Stimulated activated CD8-positive, alpha-beta memory T cell treated with anti-CD3 and anti-CD28 coated beads, Interleukin-15, amount 100 ng/mL, for 4 hours (primary cell): ENCODE measurements around the gene FXR2.

Source experiments
- DNase-seq, 2 donors: peaks; one replicate each; pipeline ENCODE4 v3.0.0-alpha.2; 2020; ENCODE audit warnings: low read depth in 2 of 2

Gene FXR2

GRCh38 chr17:7573324-7574080 lies 41.2 kb downstream of the FXR2 start:
- DNase-seq: peak; percentile 86

DNA sequence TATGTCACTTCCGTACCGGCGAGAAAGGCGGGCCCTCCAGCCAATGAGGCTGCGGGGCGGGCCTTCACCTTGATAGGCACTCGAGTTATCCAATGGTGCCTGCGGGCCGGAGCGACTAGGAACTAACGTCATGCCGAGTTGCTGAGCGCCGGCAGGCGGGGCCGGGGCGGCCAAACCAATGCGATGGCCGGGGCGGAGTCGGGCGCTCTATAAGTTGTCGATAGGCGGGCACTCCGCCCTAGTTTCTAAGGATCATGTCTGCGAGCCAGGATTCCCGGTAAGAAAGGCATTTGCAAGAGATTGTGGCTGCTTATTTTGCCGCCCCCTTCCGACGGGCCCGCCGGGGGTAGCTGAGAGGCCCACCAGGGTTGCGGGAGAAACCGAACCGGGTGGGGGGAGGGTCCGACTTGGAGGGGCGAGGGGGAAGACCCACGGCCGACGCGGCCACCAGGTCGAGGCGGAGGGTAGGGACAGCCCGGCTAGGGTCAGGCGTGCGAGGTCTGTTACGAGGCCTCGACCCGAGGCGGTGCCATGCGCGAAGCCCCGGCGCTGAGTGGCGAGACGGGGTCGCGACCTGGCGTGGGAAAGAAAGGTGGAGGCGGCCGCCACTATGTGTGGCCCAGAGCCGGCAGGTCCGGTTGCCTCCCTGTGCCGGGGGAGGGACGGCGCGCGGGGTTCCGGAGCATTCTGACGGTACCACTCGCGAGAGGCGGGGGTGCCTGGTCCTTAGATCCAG lies 41.9 kb downstream of the FXR2 start:
- DNase-seq: peak in 1 of 2 donors; percentile 99

- peak in 1 of 2 donors; percentile 99 for DNase-seq
Observed at GRCh38 chr17:7572338-7572587, 42.4 kb downstream of the FXR2 start.

GRCh38 chr17:7570351-7570750 lies 44.3 kb downstream of the FXR2 start:
- no peak for DNase-seq

- DNase-seq: no peak
Observed at GRCh38 chr17:7569571-7569970, 45.1 kb downstream of the FXR2 start.

- DNase-seq: no peak
Observed at GRCh38 chr17:7563115-7563869, 51.4 kb downstream of the FXR2 start.

DNA sequence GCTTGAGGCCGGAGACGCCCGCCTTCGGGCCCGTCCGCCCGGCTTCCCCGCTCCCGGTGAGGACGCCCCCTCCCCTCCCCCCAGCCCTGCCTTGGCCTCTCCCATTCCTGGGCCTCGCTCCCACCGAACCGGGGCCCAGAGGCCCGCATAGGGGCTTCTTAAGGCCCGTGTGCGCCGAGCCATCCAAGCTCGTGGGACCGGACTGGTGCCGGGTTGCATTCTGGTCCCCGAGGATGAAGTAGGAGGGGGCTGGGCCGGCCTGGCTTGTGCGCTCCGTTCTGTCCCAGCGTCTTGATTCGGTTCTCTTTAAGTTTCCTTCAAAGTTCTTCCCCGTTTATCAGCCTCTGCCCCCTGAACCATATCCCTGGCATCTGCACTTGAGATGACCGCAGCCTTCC lies 52.5 kb downstream of the FXR2 start:
- DNase-seq: no peak

GRCh38 chr17:7561589-7562207 lies 53.0 kb downstream of the FXR2 start, which contains the start of gene SENP3:
TSS of gene SENP3 (plus strand) at chr17:7561919. CDS start at chr17:7563077, 1,158 bp downstream.
- peak; percentile 75 to 86 for DNase-seq

DNA sequence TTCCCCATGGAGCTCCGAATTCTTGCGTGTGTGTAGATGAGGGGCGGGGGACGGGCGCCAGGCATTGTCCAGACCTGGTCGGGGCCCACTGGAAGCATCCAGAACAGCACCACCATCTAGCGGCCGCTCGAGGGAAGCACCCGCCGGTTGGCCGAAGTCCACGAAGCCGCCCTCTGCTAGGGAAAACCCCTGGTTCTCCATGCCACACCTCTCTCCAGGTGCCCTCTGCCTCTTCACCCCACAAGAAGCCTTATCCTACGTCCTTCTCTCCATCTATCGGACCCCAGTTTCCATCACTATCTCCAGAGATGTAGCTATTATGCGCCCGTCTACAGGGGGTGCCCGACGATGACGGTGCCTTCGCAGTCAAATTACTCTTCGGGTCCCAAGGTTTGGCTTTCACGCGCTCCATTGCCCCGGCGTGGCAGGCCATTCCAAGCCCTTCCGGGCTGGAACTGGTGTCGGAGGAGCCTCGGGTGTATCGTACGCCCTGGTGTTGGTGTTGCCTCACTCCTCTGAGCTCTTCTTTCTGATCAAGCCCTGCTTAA lies 53.6 kb downstream of the FXR2 start:
- peak; percentile 65 to 74 for DNase-seq

DNA sequence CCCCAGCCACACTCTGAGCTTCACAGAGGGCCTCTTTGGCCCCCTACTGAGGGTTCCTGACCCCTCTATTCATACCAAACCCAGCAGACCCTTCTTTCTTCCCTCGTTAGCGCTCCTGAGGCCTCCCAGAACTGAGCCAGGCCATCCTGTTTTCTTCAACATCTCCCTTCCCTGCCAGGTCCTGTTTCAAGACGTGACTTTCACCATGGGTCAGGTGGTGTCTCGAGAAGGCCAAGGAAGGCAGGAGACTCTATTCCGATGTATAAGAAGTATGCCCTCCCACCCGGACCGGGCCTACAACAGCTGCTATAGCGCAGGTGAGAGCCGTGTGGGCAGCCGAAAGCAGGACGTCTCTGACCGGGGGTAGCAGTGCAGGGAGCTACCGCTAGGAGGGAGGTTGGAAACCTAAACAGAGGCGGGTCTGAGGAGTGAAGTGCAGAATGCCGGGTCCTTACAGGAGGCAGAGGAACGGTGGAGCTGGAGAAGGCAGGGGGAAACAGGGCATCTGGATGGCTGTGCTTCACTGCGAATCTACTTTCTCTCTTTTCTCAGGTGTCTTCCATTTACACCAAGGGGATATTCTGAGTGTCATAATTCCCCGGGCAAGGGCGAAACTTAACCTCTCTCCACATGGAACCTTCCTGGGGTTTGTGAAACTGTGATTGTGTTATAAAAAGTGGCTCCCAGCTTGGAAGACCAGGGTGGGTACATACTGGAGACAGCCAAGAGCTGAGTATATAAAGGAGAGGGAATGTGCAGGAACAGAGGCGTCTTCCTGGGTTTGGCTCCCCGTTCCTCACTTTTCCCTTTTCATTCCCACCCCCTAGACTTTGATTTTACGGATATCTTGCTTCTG lies 54.3 kb downstream of the FXR2 start:
- no peak for DNase-seq

- DNase-seq: no peak
Observed at GRCh38 chr17:7559320-7560171, 55.2 kb downstream of the FXR2 start.

GRCh38 chr17:7558544-7559319 lies 56.0 kb downstream of the FXR2 start, which contains the start of gene TNFSF13:
TSS of gene TNFSF13 (plus strand) at chr17:7558750. CDS start at chr17:7559040, 290 bp downstream.
- no peak for DNase-seq

DNA sequence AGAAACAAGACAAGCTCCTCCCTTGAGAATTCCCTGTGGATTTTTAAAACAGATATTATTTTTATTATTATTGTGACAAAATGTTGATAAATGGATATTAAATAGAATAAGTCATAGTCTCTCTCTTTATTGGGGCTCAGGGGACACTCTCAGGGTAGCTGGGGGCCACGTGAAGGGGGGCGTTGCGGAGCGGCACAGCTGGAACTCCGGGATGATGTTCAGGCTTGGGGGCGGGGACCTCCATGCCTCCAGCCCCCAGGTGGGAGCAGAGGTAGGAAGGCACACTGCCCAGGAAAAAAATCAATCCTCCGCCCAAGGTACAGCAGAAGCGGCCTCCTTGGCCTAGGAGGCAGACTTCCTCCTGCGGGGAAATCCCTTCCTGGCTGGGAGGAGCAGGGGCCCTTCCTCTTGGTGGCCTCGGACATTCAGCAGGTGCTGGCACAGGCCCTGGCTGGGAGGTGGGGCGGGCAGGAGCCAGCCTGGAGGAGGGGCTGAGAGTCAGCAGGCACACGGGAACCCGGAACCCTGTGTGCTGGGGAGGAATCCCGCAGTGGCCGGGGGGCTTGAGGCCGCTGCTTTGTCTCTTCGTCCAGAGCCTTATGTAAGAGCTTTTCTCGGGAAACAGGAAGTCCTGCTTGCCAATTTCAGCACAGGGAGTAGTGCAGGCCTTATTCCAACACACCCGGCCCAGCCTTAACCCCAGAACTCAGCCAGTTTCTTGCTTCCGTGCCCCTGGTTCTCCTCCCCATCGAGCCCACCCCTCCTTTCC lies 56.7 kb downstream of the FXR2 start:
- DNase-seq: no peak

- no peak for DNase-seq
Observed at GRCh38 chr17:7557147-7557764, 57.4 kb downstream of the FXR2 start.

- DNase-seq: no peak
Observed at GRCh38 chr17:7556627-7557026, 58.1 kb downstream of the FXR2 start.

- no peak for DNase-seq
Observed at GRCh38 chr17:7555320-7555948, 59.3 kb downstream of the FXR2 start.

DNA sequence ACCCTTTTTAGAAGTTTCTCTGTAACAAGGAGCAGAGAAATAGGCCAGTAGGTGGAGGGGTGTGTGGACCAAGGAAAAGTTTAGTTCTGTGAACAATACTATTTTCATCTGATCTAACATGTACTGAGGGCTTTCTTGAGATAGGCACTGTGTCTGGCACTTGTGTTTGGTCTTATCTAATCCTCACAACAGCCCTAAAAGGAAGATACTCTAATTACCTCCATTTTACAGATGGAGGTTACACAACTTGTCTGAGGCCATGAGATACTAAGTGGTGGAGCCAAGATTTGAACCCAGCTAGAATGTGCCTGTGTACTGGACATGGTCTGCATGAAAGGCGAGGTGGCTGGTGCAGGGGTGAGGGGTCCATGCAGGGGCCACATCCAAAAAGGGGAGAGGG lies 61.3 kb downstream of the FXR2 start:
- DNase-seq: no peak
